Muscle of leg (tissue), 11 donors: ENCODE results near the gene TBL1X. TPM values are rescaled to one million over a fixed set of nuclear protein-coding genes. Genes with fewer than 3 reads are reported as not detected.
"Not testable (repeated sequence)": the region's sequence is repeated elsewhere in the genome, so short reads cannot be mapped to it uniquely, and the experiment has no call there.

Source experiments
- DNase-seq: peaks from one replicate; pipeline ENCODE4 v3.0.0; 2013
- H3K27ac ChIP-seq: one replicate; pipeline ENCODE4 v1.5.1; 2013; ENCODE audit warnings: mild to moderate bottlenecking, low read length, control low read depth
- H3K27me3 ChIP-seq: one replicate; pipeline ENCODE4 v1.6.1; 2013; ENCODE audit warnings: low read length; ENCODE audit not compliant: control insufficient read depth, insufficient read depth
- H3K36me3 ChIP-seq: one replicate; pipeline ENCODE4 v1.6.1; 2013; ENCODE audit warnings: low read length; ENCODE audit not compliant: control insufficient read depth, insufficient read depth
- H3K4me1 ChIP-seq: one replicate; pipeline ENCODE4 v1.6.1; 2013; ENCODE audit warnings: low read length; ENCODE audit not compliant: control insufficient read depth, insufficient read depth
- H3K4me3 ChIP-seq: one replicate; pipeline ENCODE4 v1.5.1; 2013; ENCODE audit warnings: low read length, control low read depth
- H3K9me3 ChIP-seq: replicated peaks from 2 replicates; pipeline ENCODE4 v1.6.1; 2013; ENCODE audit warnings: low read depth, low read length; ENCODE audit not compliant: control insufficient read depth
- WGBS: methylation state at CpG from one replicate; pipeline ENCODE4 v1.1.5; 2013; ENCODE audit warnings: missing lambda C conversion rate; ENCODE audit not compliant: insufficient coverage; 5-methylcytosine and 5-hydroxymethylcytosine counted together
- polyA plus RNA-seq, 8 donors: library from polyadenylated mRNA; unstranded; fragments of 120-200 nt; gene quantifications; one replicate each; pipeline versions ENCODE4 v1.2.1 to v1.2.3, GENCODE V29; 2013; ENCODE audit warnings: inconsistent platforms in 1 of 8, low replicate concordance in 1 of 8; ENCODE audit not compliant: insufficient read length in 8 of 8, insufficient read depth in 1 of 8
- total RNA-seq: library from RNA; stranded (reverse); fragments of 120-200 nt; gene quantifications from one replicate; pipeline ENCODE4 v1.2.4, GENCODE V29; 2013

TBL1X gene
- total and polyA plus RNA-seq, 9 donors = 7.1 to 19.0 (median 12.1) TPM

DNA sequence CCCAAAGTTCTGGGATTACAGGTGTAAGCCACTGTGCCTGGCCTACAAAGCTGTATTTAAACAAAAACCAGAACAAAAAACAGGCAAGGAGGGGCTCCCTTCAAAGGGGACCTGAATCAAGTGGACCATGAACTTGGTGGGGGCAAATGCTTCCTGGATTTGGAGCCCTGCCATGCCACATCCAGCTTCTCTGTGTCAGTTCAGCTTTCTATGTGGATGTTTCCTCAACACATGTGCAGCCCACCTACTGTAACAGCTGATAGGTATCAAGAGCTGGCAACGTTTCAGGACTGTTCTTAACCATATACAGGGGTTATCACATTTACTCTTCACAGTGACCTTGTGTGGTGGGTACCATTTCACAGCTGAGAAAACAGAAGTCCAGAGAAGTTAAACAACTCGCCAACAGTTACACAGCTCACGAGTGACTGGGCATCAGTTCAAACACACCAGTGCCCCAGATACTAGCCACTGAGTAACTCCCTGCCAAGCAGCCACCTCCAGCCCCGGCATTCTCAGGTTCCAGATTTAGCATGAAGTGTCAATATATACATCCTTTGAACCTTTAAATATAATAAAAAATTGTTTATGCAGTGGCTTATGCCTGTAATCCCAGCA lies 293.3 kb downstream of the TBL1X start:
- Histone ChIP-seq H3K9me3 (peaks cover 2% of the 10 kb centered on the region), H3K36me3 (no peaks in the 10 kb centered on the region), H3K27me3 (peaks cover 24% of the 10 kb centered on the region), H3K27ac (no peak overlapping the region), H3K4me3 (no peak overlapping the region), H3K4me1 (no peaks in the 10 kb centered on the region)
- WGBS = 50% methylated on average over 1 of the region's 4 CpGs
- DNase-seq = no peak

DNA sequence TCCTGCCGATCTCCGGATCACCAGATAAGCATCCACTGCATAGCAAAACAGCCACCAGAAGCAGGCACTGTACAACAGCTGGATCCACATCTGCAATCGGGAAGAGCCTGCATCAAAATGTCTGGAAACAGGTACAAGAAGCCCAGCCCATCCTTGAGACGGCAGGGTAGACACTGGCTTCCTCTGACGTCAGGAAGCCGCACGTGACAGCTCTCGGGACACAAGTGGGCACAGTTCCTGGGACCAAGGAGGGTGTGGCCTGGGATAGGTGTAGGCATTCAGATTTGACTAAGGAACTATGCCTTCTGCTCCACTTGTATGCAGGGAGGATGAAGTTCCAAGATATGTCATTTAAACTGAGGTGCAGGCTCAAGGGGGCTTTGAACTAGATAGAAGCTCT lies 294.5 kb downstream of the TBL1X start:
- Histone ChIP-seq H3K27me3 (peaks cover 21% of the 10 kb centered on the region), H3K36me3 (no peaks in the 10 kb centered on the region), H3K4me3 (no peak overlapping the region), H3K4me1 (no peaks in the 10 kb centered on the region), H3K27ac (no peak overlapping the region), H3K9me3 (peaks cover 2% of the 10 kb centered on the region)
- 74% methylated on average over 8 of the region's 8 CpGs for WGBS
- DNase-seq = no peak

DNA sequence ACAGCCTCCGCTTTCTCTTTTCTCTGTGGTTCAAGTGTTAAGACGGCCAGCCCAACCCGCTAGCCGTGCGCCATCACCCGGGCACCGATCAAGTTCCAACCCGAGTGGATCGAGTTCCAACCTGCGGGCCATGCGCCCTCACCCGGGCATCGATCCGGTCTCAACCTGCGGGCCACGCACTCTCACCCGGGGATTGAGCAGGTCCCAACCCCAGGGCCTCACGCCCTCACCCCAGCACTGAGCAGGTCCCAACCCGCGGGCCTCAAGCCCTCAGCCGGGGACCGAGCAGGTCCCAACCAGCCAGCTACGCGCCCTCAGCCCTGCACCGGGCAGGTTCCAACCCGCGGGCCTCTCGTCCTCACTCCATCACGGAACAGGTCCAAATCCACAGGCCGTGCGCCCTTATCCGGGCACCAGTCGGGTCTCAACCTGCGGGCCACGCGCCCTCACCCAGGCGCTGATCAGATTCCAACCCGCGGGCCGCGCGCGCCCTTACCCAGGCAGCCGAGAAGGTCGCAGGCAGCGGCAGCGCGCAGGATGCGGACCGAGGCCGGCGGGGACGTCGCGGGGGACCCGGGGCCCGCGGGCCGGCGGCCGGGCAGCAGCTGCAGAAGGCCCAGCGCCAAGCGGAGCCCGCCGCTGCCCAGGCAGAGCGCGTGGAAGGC lies 300.3 kb downstream of the TBL1X start:
- Histone ChIP-seq H3K9me3 (no peaks in the 10 kb centered on the region), H3K36me3 (no peaks in the 10 kb centered on the region), H3K4me3 (no peak overlapping the region), H3K4me1 (no peaks in the 10 kb centered on the region), H3K27me3 (peaks cover 36% of the 10 kb centered on the region), H3K27ac (no peak overlapping the region)
- no peak for DNase-seq
- WGBS = 13% methylated on average over 67 of the region's 67 CpGs

DNA sequence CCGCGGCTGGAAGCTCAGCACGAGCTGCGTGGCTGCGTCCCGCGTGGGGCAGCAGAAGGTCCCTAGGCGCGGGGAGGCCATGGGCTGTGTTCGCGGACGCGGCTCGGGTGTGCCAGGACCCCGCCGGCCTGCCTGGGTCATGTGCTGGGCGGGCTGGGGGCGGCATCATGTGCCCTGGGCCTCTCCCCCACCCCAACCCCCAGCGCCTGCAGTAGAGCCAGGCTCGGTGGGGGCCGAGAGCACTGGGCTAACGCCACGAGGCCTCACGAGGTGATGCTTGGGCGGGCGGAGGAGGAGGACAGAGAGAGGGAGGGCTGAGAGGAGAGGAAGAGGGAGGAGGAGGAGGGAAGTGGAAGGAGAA lies 300.9 kb downstream of the TBL1X start, which contains the start of gene GPR143:
GPR143 (minus strand) TSS at position 111 of the 361 bp plus-strand sequence; CDS start at position 81, 30 bp downstream.
- Histone ChIP-seq H3K9me3 (no peaks in the 10 kb centered on the region), H3K4me3 (peak within 1 kb of the TSS; percentile 8), H3K4me1 (no peaks in the 10 kb centered on the region), H3K36me3 (no peaks in the 10 kb centered on the region), H3K27me3 (peaks cover 35% of the 10 kb centered on the region), H3K27ac (no peak within 1 kb of the TSS)
- no peak for DNase-seq
- WGBS = 12% methylated on average over 19 of the region's 26 CpGs

DNA sequence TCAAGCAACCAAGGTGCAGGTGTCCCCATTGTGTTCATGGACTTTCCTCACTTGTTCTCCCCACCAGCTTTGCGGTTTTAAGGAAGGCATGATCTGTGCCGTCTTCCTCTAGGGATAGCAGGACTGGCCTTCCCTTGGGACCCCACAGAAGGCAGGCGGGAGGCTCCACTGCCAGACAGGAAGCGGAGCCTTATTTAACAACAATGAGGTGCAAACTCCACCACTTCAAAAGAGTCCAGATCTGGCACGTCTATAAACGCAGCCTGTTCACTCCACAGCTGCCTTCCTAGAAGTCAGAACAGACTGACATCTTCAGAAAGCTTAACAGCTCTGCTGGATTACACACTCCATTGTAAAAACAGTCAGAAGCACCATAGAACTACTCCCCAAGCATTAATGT lies 302.5 kb downstream of the TBL1X start:
- Histone ChIP-seq H3K27ac (no peak overlapping the region), H3K9me3 (no peaks in the 10 kb centered on the region), H3K36me3 (no peaks in the 10 kb centered on the region), H3K27me3 (peaks cover 37% of the 10 kb centered on the region), H3K4me3 (no peak overlapping the region), H3K4me1 (no peaks in the 10 kb centered on the region)
- WGBS = 23% methylated on average over 4 of the region's 6 CpGs
- DNase-seq = no peak

DNA sequence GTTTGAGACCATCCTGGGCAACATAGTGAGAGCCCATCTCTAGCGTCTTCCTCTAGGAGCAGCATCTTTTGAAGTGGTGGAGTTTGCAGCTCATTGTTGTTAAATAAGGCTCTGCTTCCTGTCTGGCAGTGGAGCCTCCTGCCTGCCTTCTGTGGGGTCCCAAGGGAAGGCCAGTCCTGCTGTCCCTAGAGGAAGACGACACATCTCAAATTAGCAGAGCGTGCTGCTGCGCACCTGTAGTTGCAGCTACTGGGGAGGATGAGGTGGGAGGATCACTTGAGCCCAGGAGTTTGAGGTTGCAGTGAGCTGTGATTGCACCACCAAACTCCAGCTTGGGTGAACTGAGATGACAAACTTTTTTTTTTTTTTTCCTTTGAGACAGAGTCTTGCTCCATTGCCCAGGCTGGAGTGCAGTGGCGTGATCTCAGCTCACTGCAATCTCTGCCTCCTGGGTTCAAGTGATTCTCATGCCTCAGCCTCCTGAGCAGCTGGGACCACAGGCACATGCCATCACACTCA lies 303.5 kb downstream of the TBL1X start:
- H3K27ac ChIP-seq, H3K4me1 ChIP-seq, H3K4me3 ChIP-seq, H3K9me3 ChIP-seq, H3K36me3 ChIP-seq, DNase-seq: not testable (repeated sequence)
- WGBS = 66% methylated on average over 4 of the region's 5 CpGs
- peaks cover 37% of the 10 kb centered on the region for H3K27me3 ChIP-seq

DNA sequence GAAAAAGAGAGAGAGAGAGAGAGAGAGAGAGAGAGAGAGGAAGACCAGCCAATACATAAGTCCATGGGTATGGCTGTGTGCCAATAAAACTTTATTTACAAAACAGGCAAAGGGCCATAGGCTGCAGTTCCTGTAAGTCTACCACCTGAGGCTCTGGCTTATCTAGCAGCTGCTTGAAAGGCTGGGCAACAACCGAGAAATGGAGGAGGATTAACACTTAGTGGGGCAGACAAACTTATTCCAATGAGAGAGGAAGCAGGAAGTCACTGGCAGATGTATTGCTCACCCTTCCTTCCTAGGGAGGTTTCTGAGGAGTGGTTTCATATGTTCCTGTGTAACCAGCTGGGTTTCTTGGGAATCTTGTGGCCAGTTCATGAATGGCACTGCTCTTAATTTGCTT lies 305.5 kb downstream of the TBL1X start:
- Histone ChIP-seq H3K27ac (no peak overlapping the region), H3K36me3 (no peaks in the 10 kb centered on the region), H3K4me3 (no peak overlapping the region), H3K9me3 (no peaks in the 10 kb centered on the region), H3K27me3 (peaks cover 33% of the 10 kb centered on the region), H3K4me1 (no peaks in the 10 kb centered on the region)
- WGBS = 29% methylated on average over 1 of the region's 1 CpG
- DNase-seq = no peak

DNA sequence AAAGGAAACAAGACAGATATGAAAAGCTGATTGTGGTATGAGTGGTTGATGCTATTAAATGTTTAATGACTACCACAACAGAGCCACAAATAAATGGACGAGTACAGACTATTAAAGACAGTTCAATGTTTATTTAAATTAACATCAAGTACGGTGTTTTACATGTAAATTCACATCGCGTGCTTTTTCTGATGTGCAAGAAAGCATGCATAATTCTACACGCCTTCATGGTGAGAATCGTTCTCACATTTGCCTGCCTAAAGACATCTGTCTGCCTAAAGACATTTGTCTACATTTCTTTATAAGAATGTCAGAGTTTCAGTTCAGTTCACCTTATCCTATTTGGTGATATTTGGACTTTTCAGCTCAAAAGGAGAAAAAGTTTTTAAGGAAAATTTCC lies 308.1 kb downstream of the TBL1X start:
- WGBS = no CpG with 5 or more reads among the region's 6 CpGs
- no peak overlapping the region for H3K4me3 ChIP-seq
- H3K27ac ChIP-seq = no peak overlapping the region
- H3K27me3 ChIP-seq = peaks cover 29% of the 10 kb centered on the region
- H3K36me3 ChIP-seq = no peaks in the 10 kb centered on the region
- no peaks in the 10 kb centered on the region for H3K4me1 ChIP-seq
- no peak for DNase-seq
- no peaks in the 10 kb centered on the region for H3K9me3 ChIP-seq

DNA sequence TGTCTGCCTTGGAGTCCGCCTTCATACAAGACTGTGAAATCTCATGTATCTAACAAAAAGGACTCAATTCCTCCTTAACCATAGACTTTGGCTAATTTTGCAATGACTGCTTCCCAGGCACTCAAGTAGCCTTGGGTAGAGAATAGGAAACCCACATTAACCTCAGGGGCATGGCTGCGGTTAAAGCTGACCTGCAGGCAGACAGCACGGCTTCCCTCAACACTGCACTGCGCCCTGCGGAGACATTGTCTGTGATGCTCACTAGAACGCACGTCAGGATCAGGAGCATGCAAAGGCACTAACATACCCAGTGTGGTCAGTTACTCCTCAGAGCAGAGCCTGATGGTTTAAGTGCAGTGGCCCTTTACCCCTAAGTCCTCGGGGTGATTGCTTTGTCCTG lies 311.1 kb downstream of the TBL1X start:
- 73% methylated on average over 4 of the region's 8 CpGs for WGBS
- Histone ChIP-seq H3K27me3 (peaks cover 29% of the 10 kb centered on the region), H3K4me3 (no peak overlapping the region), H3K9me3 (no peaks in the 10 kb centered on the region), H3K27ac (no peak overlapping the region), H3K4me1 (no peaks in the 10 kb centered on the region), H3K36me3 (no peaks in the 10 kb centered on the region)
- no peak for DNase-seq

DNA sequence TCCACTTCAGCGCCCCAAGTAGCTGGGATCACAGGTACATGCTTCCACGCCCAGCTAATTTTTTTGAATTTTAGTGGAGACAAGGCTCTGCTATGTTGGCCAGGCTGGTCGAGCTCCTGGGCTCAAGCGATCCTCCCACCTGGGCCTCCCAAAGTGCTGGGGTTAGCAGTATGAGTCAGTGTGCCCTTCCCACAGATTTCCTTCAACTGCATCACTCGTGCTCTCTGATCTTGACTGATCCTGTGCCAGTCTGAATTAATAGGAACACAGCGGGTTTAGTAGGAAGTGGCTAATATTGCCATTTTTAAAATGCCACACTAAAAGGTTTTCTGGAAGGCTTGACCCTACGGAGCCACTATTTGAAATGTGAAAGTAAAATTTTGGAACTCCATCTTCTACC lies 317.1 kb downstream of the TBL1X start:
- H3K4me3 ChIP-seq = no peak overlapping the region
- no peaks in the 10 kb centered on the region for H3K9me3 ChIP-seq
- no peak for DNase-seq
- 80% methylated on average over 1 of the region's 7 CpGs for WGBS
- H3K4me1 ChIP-seq = peaks cover under 1% of the 10 kb centered on the region
- H3K36me3 ChIP-seq = no peaks in the 10 kb centered on the region
- H3K27me3 ChIP-seq = peaks cover 23% of the 10 kb centered on the region
- no peak overlapping the region for H3K27ac ChIP-seq
